Mesenchymal stem cell (in vitro differentiated cells and primary cell): ENCODE measurements around the gene ERVK3-1.
"Not testable (repeated sequence)": the region's sequence is repeated elsewhere in the genome, so short reads cannot be mapped to it uniquely, and the experiment has no call there.

Source experiments
- DNase-seq: peaks from one replicate; pipeline ENCODE4 v3.0.0-alpha.2; 2013
- H2AFZ ChIP-seq: one replicate; pipeline ENCODE4 v1.6.1; 2013; ENCODE audit warnings: low read depth, mild to moderate bottlenecking, control low read depth, inconsistent platforms, low read length, moderate library complexity
- H2AK5ac ChIP-seq: 2 replicates; pipeline ENCODE4 v1.6.1; 2013; ENCODE audit warnings: low read length, moderate library complexity, mild to moderate bottlenecking, inconsistent platforms; ENCODE audit not compliant: severe bottlenecking
- H2BK120ac ChIP-seq: one replicate; pipeline ENCODE4 v1.6.1; 2013; ENCODE audit warnings: low read depth, mild to moderate bottlenecking, inconsistent platforms, low read length, moderate library complexity
- H2BK12ac ChIP-seq, 2 experiments: one replicate each; pipeline ENCODE4 v1.6.1; 2013; ENCODE audit warnings: inconsistent platforms in 2 of 2, low read length in 2 of 2, mild to moderate bottlenecking in 2 of 2, moderate library complexity in 2 of 2, control low read depth in 1 of 2
- H2BK15ac ChIP-seq: one replicate; pipeline ENCODE4 v1.6.1; 2013; ENCODE audit warnings: mild to moderate bottlenecking, low read depth, inconsistent platforms; ENCODE audit not compliant: poor library complexity, severe bottlenecking
- H2BK5ac ChIP-seq: 2 replicates; pipeline ENCODE4 v1.6.1; 2013; ENCODE audit warnings: low read depth, mild to moderate bottlenecking, low read length, control low read depth, inconsistent platforms; ENCODE audit not compliant: poor library complexity, severe bottlenecking
- H3K14ac ChIP-seq, 2 experiments: one replicate each; pipeline ENCODE4 v1.6.1; 2013; ENCODE audit warnings: inconsistent platforms in 2 of 2, low read length in 2 of 2, control low read depth in 1 of 2, mild to moderate bottlenecking in 1 of 2, moderate library complexity in 1 of 2
- H3K18ac ChIP-seq, 2 experiments: one replicate each; pipeline ENCODE4 v1.6.1; 2013; ENCODE audit warnings: inconsistent platforms in 2 of 2, low read length in 2 of 2, control low read depth in 1 of 2, low read depth in 1 of 2, mild to moderate bottlenecking in 1 of 2
- H3K23ac ChIP-seq, 2 experiments: one replicate each; pipeline ENCODE4 v1.6.1; 2013; ENCODE audit warnings: inconsistent platforms in 2 of 2, low read length in 2 of 2, mild to moderate bottlenecking in 2 of 2, moderate library complexity in 2 of 2, control low read depth in 1 of 2
- H3K27ac ChIP-seq: 2 replicates; pipeline ENCODE4 v1.5.1; 2013; ENCODE audit warnings: mild to moderate bottlenecking, moderate library complexity, low read length, control low read depth, inconsistent platforms; ENCODE audit not compliant: poor library complexity, severe bottlenecking
- H3K27me3 ChIP-seq, 2 experiments: 2 replicates each; pipeline versions ENCODE4 v1.6.1 to v1.7.0; 2013; ENCODE audit warnings: low read length in 2 of 2, mild to moderate bottlenecking in 2 of 2, moderate library complexity in 2 of 2, control low read depth in 1 of 2, inconsistent platforms in 1 of 2; ENCODE audit not compliant: control insufficient read depth in 1 of 2, insufficient read depth in 1 of 2
- H3K36me3 ChIP-seq, 2 experiments: 2 replicates each; pipeline versions ENCODE4 v1.6.1 to v1.7.0; 2013; ENCODE audit warnings: low read length in 2 of 2, control low read depth in 1 of 2, inconsistent platforms in 1 of 2, low read depth in 1 of 2, mild to moderate bottlenecking in 1 of 2; ENCODE audit not compliant: insufficient read depth in 2 of 2, control insufficient read depth in 1 of 2
- H3K4ac ChIP-seq, 2 experiments: one replicate each; pipeline ENCODE4 v1.6.1; 2013; ENCODE audit warnings: inconsistent platforms in 2 of 2, low read length in 2 of 2, mild to moderate bottlenecking in 2 of 2, moderate library complexity in 2 of 2, control low read depth in 1 of 2, low read depth in 1 of 2
- H3K4me1 ChIP-seq: 2 replicates; pipeline ENCODE4 v1.6.1; 2013; ENCODE audit warnings: low read depth, low read length, control low read depth; ENCODE audit not compliant: control insufficient read depth, insufficient read depth
- H3K4me2 ChIP-seq: 2 replicates; pipeline ENCODE4 v1.6.1; 2013; ENCODE audit warnings: low read length, mild to moderate bottlenecking, inconsistent platforms; ENCODE audit not compliant: poor library complexity, severe bottlenecking
- H3K4me3 ChIP-seq, 2 experiments: 2 replicates each; pipeline versions ENCODE4 v1.5.1 to v1.7.0; 2013; ENCODE audit warnings: low read length in 2 of 2, mild to moderate bottlenecking in 2 of 2, control low read depth in 1 of 2, low read depth in 1 of 2; ENCODE audit not compliant: insufficient read depth in 1 of 2
- H3K79me1 ChIP-seq: replicated peaks from 2 replicates; pipeline ENCODE4 v1.6.1; 2013; ENCODE audit warnings: mild to moderate bottlenecking, control low read depth, low read length, inconsistent platforms; ENCODE audit not compliant: poor library complexity, severe bottlenecking
- H3K9ac ChIP-seq: 2 replicates; pipeline ENCODE4 v1.7.0; 2013; ENCODE audit warnings: mild to moderate bottlenecking, low read length, moderate library complexity
- H3K9me3 ChIP-seq: 2 replicates; pipeline ENCODE4 v1.7.0; 2013; ENCODE audit warnings: mild to moderate bottlenecking, low read length; ENCODE audit not compliant: control insufficient read depth
- H4K8ac ChIP-seq: one replicate; pipeline ENCODE4 v1.6.1; 2013; ENCODE audit warnings: inconsistent platforms, mild to moderate bottlenecking, low read length, moderate library complexity
- H4K91ac ChIP-seq: one replicate; pipeline ENCODE4 v1.6.1; 2013; ENCODE audit warnings: mild to moderate bottlenecking, low read length, inconsistent platforms
- WGBS: methylation state at CpG from one replicate; pipeline ENCODE4 v1.1.7; 2013; ENCODE audit warnings: mixed read lengths; 5-methylcytosine and 5-hydroxymethylcytosine counted together

ERVK3-1 gene

DNA sequence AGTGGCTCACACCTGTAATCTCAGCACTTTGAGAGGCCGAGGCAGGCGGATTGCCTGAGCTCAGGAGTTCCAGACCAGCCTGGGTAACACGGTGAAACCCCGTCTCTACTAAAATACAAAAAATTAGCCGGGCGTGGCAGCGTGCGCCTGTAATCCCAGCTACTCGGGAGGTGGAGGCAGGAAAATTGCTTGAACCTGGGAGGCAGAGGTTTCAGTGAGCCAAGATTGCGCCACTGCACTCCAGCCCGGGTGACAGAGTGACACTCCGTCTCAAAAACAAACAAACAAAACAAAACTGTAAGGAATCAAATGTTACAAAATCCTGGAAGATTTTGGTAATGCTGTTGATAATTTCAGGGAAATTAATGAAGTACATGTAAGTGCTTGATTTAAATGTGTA lies 42.9 kb downstream of the ERVK3-1 start:
- not testable (repeated sequence) for H4K91ac ChIP-seq, H2AFZ ChIP-seq, H2BK120ac ChIP-seq, H3K27me3 ChIP-seq, H3K14ac ChIP-seq, H2AK5ac ChIP-seq, H3K27ac ChIP-seq, H4K8ac ChIP-seq, H3K4me1 ChIP-seq, H3K23ac ChIP-seq, H2BK15ac ChIP-seq, DNase-seq, H3K18ac ChIP-seq, H2BK12ac ChIP-seq, H3K4ac ChIP-seq, H3K9me3 ChIP-seq, H2BK5ac ChIP-seq
- peaks cover 33% of the 10 kb centered on the region for H3K79me1 ChIP-seq
- H3K9ac ChIP-seq, result peak overlapping the region; percentile 87
- peak overlapping the region; percentile 88 to 90 for H3K4me3 ChIP-seq
- H3K4me2 ChIP-seq, result peak overlapping the region; percentile 84
- peaks cover 2 to 35% of the 10 kb centered on the region in 2 experiments for H3K36me3 ChIP-seq
- WGBS, result 23% methylated on average over 2 of the region's 12 CpGs

GRCh38 chr19:58349590-58349989 lies 44.4 kb downstream of the ERVK3-1 start:
- Histone ChIP-seq H2BK15ac (no peak overlapping the region), H3K9ac (peak overlapping the region; percentile 6), H4K91ac (no peak overlapping the region), H2BK120ac (no peak overlapping the region), H3K4me3 (peak overlapping the region in 1 of 2 experiments; percentile 56), H2AFZ (no peak overlapping the region), H3K27ac (no peak overlapping the region), H2BK12ac (no peak overlapping the region), H3K79me1 (peaks cover 33% of the 10 kb centered on the region), H3K14ac (no peak overlapping the region), H3K27me3 (no peaks in the 10 kb centered on the region), H2BK5ac (no peak overlapping the region), H3K23ac (no peak overlapping the region), H3K4me2 (no peak overlapping the region), H3K9me3 (no peaks in the 10 kb centered on the region), H4K8ac (no peak overlapping the region), H3K4ac (no peak overlapping the region), H2AK5ac (no peak overlapping the region), H3K18ac (no peak overlapping the region), H3K36me3 (peaks cover 12 to 45% of the 10 kb centered on the region in 2 experiments), H3K4me1 (peaks cover 10% of the 10 kb centered on the region)
- WGBS, result 91% methylated on average over 8 of the region's 8 CpGs
- no peak for DNase-seq

GRCh38 chr19:58350001-58350861 lies 45.1 kb downstream of the ERVK3-1 start:
- peaks cover 0 to under 1% of the 10 kb centered on the region in 2 experiments for H3K27me3 ChIP-seq
- 97% methylated on average over 84 of the region's 84 CpGs for WGBS
- H3K4me3 ChIP-seq, result peak overlapping the region in 1 of 2 experiments; percentile 56

GRCh38 chr19:58350871-58351557 lies 45.8 kb downstream of the ERVK3-1 start:
- H3K9ac ChIP-seq, result no peak overlapping the region
- H3K79me1 ChIP-seq, result peaks cover 33% of the 10 kb centered on the region
- H3K4me2 ChIP-seq, result no peak overlapping the region
- H3K23ac ChIP-seq, result no peak overlapping the region
- H3K36me3 ChIP-seq, result peaks cover 13 to 50% of the 10 kb centered on the region in 2 experiments
- H2BK15ac ChIP-seq, result no peak overlapping the region
- H3K4me1 ChIP-seq, result peaks cover 4% of the 10 kb centered on the region
- no peak overlapping the region for H2AK5ac ChIP-seq
- H3K18ac ChIP-seq, result no peak overlapping the region
- H2BK12ac ChIP-seq, result no peak overlapping the region
- no peaks in the 10 kb centered on the region for H3K9me3 ChIP-seq
- no peak overlapping the region for H3K14ac ChIP-seq
- no peak overlapping the region for H4K8ac ChIP-seq
- no peak overlapping the region for H3K4ac ChIP-seq
- H2BK120ac ChIP-seq, result no peak overlapping the region
- H3K4me3 ChIP-seq, result peak overlapping the region in 1 of 2 experiments; percentile 56
- H3K27me3 ChIP-seq, result peaks cover 0 to 8% of the 10 kb centered on the region in 2 experiments
- H2BK5ac ChIP-seq, result no peak overlapping the region
- H3K27ac ChIP-seq, result no peak overlapping the region
- peak overlapping the region; percentile 47 for H4K91ac ChIP-seq
- 96% methylated on average over 34 of the region's 34 CpGs for WGBS
- no peak for DNase-seq
- no peak overlapping the region for H2AFZ ChIP-seq

More at GRCh38 chr19:58350001-58350861, 45.1 kb downstream of the ERVK3-1 start:
- Histone ChIP-seq H3K9me3 (no peaks in the 10 kb centered on the region), H3K79me1 (peaks cover 33% of the 10 kb centered on the region), H4K91ac (no peak overlapping the region), H3K23ac (no peak overlapping the region), H3K27ac (no peak overlapping the region), H4K8ac (no peak overlapping the region), H3K4me1 (peaks cover 8% of the 10 kb centered on the region), H3K36me3 (peaks cover 13 to 45% of the 10 kb centered on the region in 2 experiments), H3K4me2 (no peak overlapping the region), H2AK5ac (no peak overlapping the region), H2AFZ (no peak overlapping the region), H2BK120ac (no peak overlapping the region), H3K9ac (peak overlapping the region; percentile 6), H3K14ac (no peak overlapping the region), H3K18ac (no peak overlapping the region), H2BK15ac (no peak overlapping the region), H2BK12ac (no peak overlapping the region), H2BK5ac (no peak overlapping the region), H3K4ac (no peak overlapping the region)
- DNase-seq, result no peak
